NCI-H146 treated with DMSO at 0.1 percent for 48 hours (cell line): Measurements from ENCODE around the gene ABCG4.

Experiments used
- DNase-seq: peaks from one replicate; lab custom pipeline; 2025; ENCODE audit not compliant: unreplicated experiment; lab: John Stamatoyannopoulos, UW

ABCG4 gene

DNA sequence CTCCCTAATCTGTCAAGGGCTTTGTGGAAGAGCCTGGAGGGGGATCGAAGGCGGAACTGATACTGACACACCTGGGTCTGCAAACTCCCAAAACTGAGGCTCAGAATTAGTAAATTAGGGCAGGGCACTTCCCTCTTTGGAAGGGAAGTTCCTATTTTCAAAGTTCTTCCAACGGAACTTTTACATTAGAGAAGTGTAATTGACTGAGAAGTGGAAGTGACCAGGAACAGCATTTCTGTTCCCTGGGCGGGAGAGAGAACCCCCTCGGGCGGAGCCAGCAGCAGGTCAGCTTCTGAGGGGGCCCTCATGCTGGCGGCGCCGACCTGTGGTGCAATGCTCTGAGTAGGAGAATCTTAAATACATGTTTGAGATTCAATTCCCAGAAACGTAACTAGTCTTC is 56.2 kb downstream of the ABCG4 start:
- no peak for DNase-seq

- peak; percentile 85 for DNase-seq
Measured at GRCh38 chr11:119205574-119206510, 57.0 kb downstream of the ABCG4 start, which contains the start of gene CBL. CBL (plus strand) TSS chr11:119206339; CDS start chr11:119206418, 79 bp downstream.

DNA sequence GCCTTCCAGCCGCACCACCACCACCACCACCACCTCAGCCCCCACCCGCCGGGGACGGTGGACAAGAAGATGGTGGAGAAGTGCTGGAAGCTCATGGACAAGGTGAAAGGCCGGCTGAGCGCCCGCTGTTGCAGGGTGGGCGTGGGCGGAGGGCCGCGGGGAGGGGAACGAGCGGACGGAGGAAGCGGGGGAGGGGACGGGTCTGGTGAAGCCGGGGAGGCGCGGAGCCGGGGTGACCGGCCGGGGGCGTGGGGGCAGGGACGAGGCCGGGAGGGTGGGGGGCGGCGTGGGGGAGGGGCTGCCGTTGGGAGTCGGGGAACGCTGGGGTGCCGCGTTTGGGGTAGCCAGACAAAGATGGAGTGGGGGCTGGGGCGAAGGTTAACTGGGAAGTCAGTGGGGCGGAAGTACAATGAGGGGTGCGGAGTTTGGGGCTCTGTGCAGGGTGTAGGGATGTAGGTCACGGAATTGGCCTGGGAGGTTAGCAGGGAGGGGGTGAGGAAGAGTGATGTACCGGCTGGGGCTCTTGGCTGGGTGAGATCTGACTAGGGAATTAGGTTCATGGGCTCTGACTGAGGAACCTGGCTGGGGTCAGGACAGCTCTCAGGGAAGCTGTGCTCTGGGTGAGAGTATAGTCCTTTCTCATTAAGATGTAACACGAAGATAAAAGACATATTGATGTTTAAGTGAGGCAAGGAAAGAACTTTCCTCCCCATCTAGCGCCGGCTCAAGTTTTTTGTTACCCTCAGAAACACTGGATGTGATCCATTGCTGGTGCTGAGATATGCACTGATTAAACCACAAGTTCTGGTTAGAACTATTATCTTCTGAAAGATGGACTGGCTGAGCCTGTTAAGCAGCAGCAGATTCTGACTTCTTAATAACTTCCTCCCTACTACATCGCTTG is 57.9 kb downstream of the ABCG4 start:
- no peak for DNase-seq

GRCh38 chr11:119207415-119207960 is 58.6 kb downstream of the ABCG4 start:
- no peak for DNase-seq

- DNase-seq = no peak
Measured at GRCh38 chr11:119209186-119209585, 60.3 kb downstream of the ABCG4 start.

GRCh38 chr11:119210050-119210449 is 61.2 kb downstream of the ABCG4 start:
- DNase-seq = no peak
